Measurements from ENCODE around the gene KCNK18.

- TF ChIP-seq CTCF (conservative IDR thresholded peaks at IDR 0.05) (no peak), EZH2 (IDR thresholded peaks at IDR 0.05; ENCODE audit: low read depth) (no peak)
Measured at GRCh38 chr10:117256910-117257309, 59.6 kb downstream of the KCNK18 start.
